H9 (cell line): ENCODE results near the gene MPL. TPM values are rescaled to one million over a fixed set of nuclear protein-coding genes. Genes with fewer than 3 reads are reported as not detected.

ENCODE experiments used
- DNase-seq: peaks from one replicate; pipeline ENCODE4 v3.0.0-alpha.2; 2017
- H2AFZ ChIP-seq: one replicate; pipeline ENCODE4 v1.6.1; 2013; ENCODE audit warnings: mild to moderate bottlenecking, low read length, control low read depth, moderate library complexity
- H2AK5ac ChIP-seq: 2 replicates; pipeline ENCODE4 v1.6.1; 2013; ENCODE audit warnings: low read length, control low read depth, mixed read lengths; ENCODE audit not compliant: insufficient read length
- H2BK120ac ChIP-seq: one replicate; pipeline ENCODE4 v1.6.1; 2013; ENCODE audit warnings: low read depth, mild to moderate bottlenecking, low read length, control low read depth, inconsistent platforms; ENCODE audit not compliant: poor library complexity, severe bottlenecking
- H2BK12ac ChIP-seq: 2 replicates; pipeline ENCODE4 v1.6.1; 2013; ENCODE audit warnings: low read length, control low read depth, mixed read lengths, low read depth; ENCODE audit not compliant: insufficient read length
- H2BK15ac ChIP-seq: 2 replicates; pipeline ENCODE4 v1.6.1; 2013; ENCODE audit warnings: low read depth, low read length, control low read depth
- H2BK20ac ChIP-seq: one replicate; pipeline ENCODE4 v1.6.1; 2013; ENCODE audit warnings: low read depth, mild to moderate bottlenecking, low read length, control low read depth, inconsistent platforms; ENCODE audit not compliant: poor library complexity, severe bottlenecking
- H2BK5ac ChIP-seq: 2 replicates; pipeline ENCODE4 v1.6.1; 2013; ENCODE audit warnings: low read length, control low read depth, mixed read lengths; ENCODE audit not compliant: insufficient read length
- H3K14ac ChIP-seq: 2 replicates; pipeline ENCODE4 v1.6.1; 2013; ENCODE audit warnings: low read length, control low read depth; ENCODE audit not compliant: insufficient read depth
- H3K18ac ChIP-seq: 2 replicates; pipeline ENCODE4 v1.6.1; 2013; ENCODE audit warnings: low read depth, mild to moderate bottlenecking, mixed read lengths, low read length, control low read depth; ENCODE audit not compliant: insufficient read length
- H3K23ac ChIP-seq: 2 replicates; pipeline ENCODE4 v1.6.1; 2013; ENCODE audit warnings: low read length, control low read depth, mixed read lengths, low read depth; ENCODE audit not compliant: insufficient read length
- H3K23me2 ChIP-seq: 2 replicates; pipeline ENCODE4 v1.6.1; 2013; ENCODE audit warnings: low read depth, mild to moderate bottlenecking, mixed read lengths, low read length, control low read depth; ENCODE audit not compliant: insufficient read length, poor library complexity, severe bottlenecking
- H3K27ac ChIP-seq: 2 replicates; pipeline ENCODE4 v1.5.1; 2013; ENCODE audit warnings: low read length, control low read depth, mixed read lengths, low read depth; ENCODE audit not compliant: insufficient read length
- H3K27me3 ChIP-seq: 2 replicates; pipeline ENCODE4 v1.6.1; 2013; ENCODE audit warnings: low read length, control low read depth, inconsistent platforms; ENCODE audit not compliant: insufficient read depth
- H3K4ac ChIP-seq: 2 replicates; pipeline ENCODE4 v1.6.1; 2013; ENCODE audit warnings: low read depth, mild to moderate bottlenecking, control low read depth, inconsistent platforms, low read length, moderate library complexity
- H3K4me1 ChIP-seq: 2 replicates; pipeline ENCODE4 v1.6.1; 2013; ENCODE audit warnings: low read length, control low read depth, inconsistent platforms; ENCODE audit not compliant: insufficient read depth
- H3K4me2 ChIP-seq: 2 replicates; pipeline ENCODE4 v1.6.1; 2013; ENCODE audit warnings: low read length, control low read depth, mixed read lengths; ENCODE audit not compliant: insufficient read length, insufficient read depth
- H3K56ac ChIP-seq: 2 replicates; pipeline ENCODE4 v1.6.1; 2013; ENCODE audit warnings: low read depth, mild to moderate bottlenecking, mixed read lengths, low read length, control low read depth; ENCODE audit not compliant: insufficient read length
- H3K79me1 ChIP-seq: 2 replicates; pipeline ENCODE4 v1.6.1; 2013; ENCODE audit warnings: low read depth, mild to moderate bottlenecking, moderate library complexity, low read length, control low read depth, inconsistent platforms; ENCODE audit not compliant: insufficient read depth, poor library complexity, severe bottlenecking
- H3K79me2 ChIP-seq: 2 replicates; pipeline ENCODE4 v1.6.1; 2013; ENCODE audit warnings: low read length, control low read depth, inconsistent platforms; ENCODE audit not compliant: insufficient read depth
- H3K9ac ChIP-seq: 2 replicates; pipeline ENCODE4 v1.6.1; 2013; ENCODE audit warnings: low read length, control low read depth, mixed read lengths; ENCODE audit not compliant: insufficient read length; ENCODE audit errors: extremely low read depth
- H3K9me3 ChIP-seq: one replicate; pipeline ENCODE4 v1.6.1; 2013; ENCODE audit warnings: low read depth, low read length, inconsistent platforms; ENCODE audit not compliant: control insufficient read depth
- H3T11ph ChIP-seq: one replicate; pipeline ENCODE4 v1.6.1; 2013; ENCODE audit warnings: mild to moderate bottlenecking, low read length, control low read depth, inconsistent platforms
- H4K20me1 ChIP-seq: one replicate; pipeline ENCODE4 v1.6.1; 2013; ENCODE audit not compliant: control insufficient read depth, insufficient read length, insufficient read depth
- H4K5ac ChIP-seq: 2 replicates; pipeline ENCODE4 v1.6.1; 2013; ENCODE audit warnings: low read depth, mild to moderate bottlenecking, mixed read lengths, low read length, control low read depth; ENCODE audit not compliant: insufficient read length
- H4K8ac ChIP-seq: replicated peaks from 2 replicates; pipeline ENCODE4 v1.6.1; 2013; ENCODE audit warnings: low read length, control low read depth, mixed read lengths, low read depth; ENCODE audit not compliant: insufficient read length
- H4K91ac ChIP-seq: 2 replicates; pipeline ENCODE4 v1.6.1; 2013; ENCODE audit warnings: low read depth, mild to moderate bottlenecking, moderate library complexity, mixed read lengths, low read length, control low read depth; ENCODE audit not compliant: insufficient read length
- H3K27ac Mint-ChIP-seq, 3 experiments: 2 replicates in 2 of 3; 3 replicates in 1 of 3; pipeline ENCODE4 v1.8.0; 2020 to 2021; ENCODE audit warnings: mixed read lengths in 3 of 3, mild to moderate bottlenecking in 1 of 3, moderate library complexity in 1 of 3
- H3K27me3 Mint-ChIP-seq: 2 replicates; pipeline ENCODE4 v1.8.0; 2021; ENCODE audit warnings: low read depth, mild to moderate bottlenecking, moderate library complexity, mixed read lengths
- H3K36me3 Mint-ChIP-seq, 3 experiments: 2 replicates in 2 of 3; 3 replicates in 1 of 3; pipeline ENCODE4 v1.8.0; 2020 to 2021; ENCODE audit warnings: low read depth in 3 of 3, mixed read lengths in 3 of 3; ENCODE audit not compliant: insufficient read depth in 1 of 3
- H3K4me1 Mint-ChIP-seq, 2 experiments: 2 replicates each; pipeline ENCODE4 v1.8.0; 2020; ENCODE audit warnings: mixed read lengths in 2 of 2
- H3K4me3 Mint-ChIP-seq, 2 experiments: 2 replicates in 1 of 2; 3 replicates in 1 of 2; pipeline ENCODE4 v1.8.0; 2020 to 2021; ENCODE audit warnings: mild to moderate bottlenecking in 2 of 2, mixed read lengths in 2 of 2, moderate library complexity in 1 of 2
- H3K9me3 Mint-ChIP-seq, 2 experiments: 2 replicates in 1 of 2; 3 replicates in 1 of 2; pipeline ENCODE4 v1.8.0; 2020; ENCODE audit warnings: mild to moderate bottlenecking in 2 of 2, mixed read lengths in 2 of 2, moderate library complexity in 1 of 2
- WGBS: extraction: QIAGEN DNeasy Blood & Tissue Kit; methylation state at CpG from one replicate; pipeline ENCODE4 v1.1.7; 2013; ENCODE audit warnings: missing lambda C conversion rate, low lambda C conversion rate, mixed read lengths; ENCODE audit not compliant: insufficient read length; ENCODE audit errors: extremely low coverage; 5-methylcytosine and 5-hydroxymethylcytosine counted together
- total RNA-seq: library from RNA; stranded (reverse); gene quantifications from 2 replicates; pipeline ENCODE4 v1.2.1, GENCODE V29; 2021
- TF ChIP-seq, protein P1 (sequence below): fragments of 200-600 bp; sonication (generic); conservative IDR thresholded peaks from 3 replicates; pipeline ENCODE4 v1.8.0; 2021; ENCODE audit warnings: antibody characterized with exemption, mild to moderate bottlenecking

MPL gene
- total RNA-seq, 1 experiment from 2014 or later: not detected

DNA sequence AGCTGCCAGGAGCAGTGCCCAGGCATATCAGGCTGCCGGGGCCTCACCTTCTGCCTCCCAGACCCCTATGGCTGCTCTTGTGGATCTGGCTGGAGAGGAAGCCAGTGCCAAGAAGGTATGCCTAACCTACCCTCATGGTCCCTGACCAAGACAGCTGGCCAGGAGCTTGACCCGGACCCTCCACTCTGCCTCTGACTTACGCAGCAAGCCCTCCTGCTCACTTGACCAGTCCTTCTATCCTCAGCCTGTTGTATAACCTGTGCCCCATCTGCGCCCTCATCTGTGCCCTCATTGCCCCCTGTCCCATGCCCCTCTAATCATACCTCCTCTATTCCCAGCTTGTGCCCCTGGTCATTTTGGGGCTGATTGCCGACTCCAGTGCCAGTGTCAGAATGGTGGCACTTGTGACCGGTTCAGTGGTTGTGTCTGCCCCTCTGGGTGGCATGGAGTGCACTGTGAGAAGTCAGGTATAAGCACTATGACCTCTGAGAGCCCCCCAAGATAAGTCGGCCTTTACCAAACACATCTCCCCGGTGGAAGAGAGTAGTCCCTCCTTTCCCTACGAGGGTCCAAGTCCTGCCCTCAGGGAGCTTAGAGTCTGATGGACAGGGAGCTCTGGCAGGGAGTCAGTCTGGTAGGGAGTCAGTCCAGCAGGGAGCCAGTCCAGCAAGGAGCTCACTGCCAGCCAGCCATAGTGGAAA lies 30.0 kb upstream of the MPL start:
- H2BK15ac ChIP-seq: no peak overlapping the region
- no peaks in the 10 kb centered on the region for H3K4me1 ChIP-seq
- no peak overlapping the region for H3K56ac ChIP-seq
- no peaks in the 10 kb centered on the region for H3K9me3 ChIP-seq
- H4K20me1 ChIP-seq: no peaks in the 10 kb centered on the region
- H3K9ac ChIP-seq: no peak overlapping the region
- H4K8ac ChIP-seq: no peak overlapping the region
- no peak overlapping the region for H3K27ac ChIP-seq
- H2BK5ac ChIP-seq: no peak overlapping the region
- Mint-ChIP-seq H3K27me3 (peaks cover 19% of the 10 kb centered on the region), H3K27ac (no peak overlapping the region), H3K4me1 (peaks cover 9% of the 10 kb centered on the region in 2 experiments; a peak in 3 of 4 replicates), H3K36me3 (no peaks in the 10 kb centered on the region; a peak in 1 of 7 replicates), H3K4me3 (no peak overlapping the region), H3K9me3 (no peaks in the 10 kb centered on the region)
- no peak overlapping the region for H3K18ac ChIP-seq
- no peaks in the 10 kb centered on the region for H3K79me1 ChIP-seq
- H3K14ac ChIP-seq: no peak overlapping the region
- H3K79me2 ChIP-seq: no peaks in the 10 kb centered on the region
- H3T11ph ChIP-seq: no peak overlapping the region
- H4K5ac ChIP-seq: no peak overlapping the region
- H3K4ac ChIP-seq: no peak overlapping the region
- no peaks in the 10 kb centered on the region for H3K27me3 ChIP-seq
- H2BK20ac ChIP-seq: no peak overlapping the region
- DNase-seq: no peak
- no peaks in the 10 kb centered on the region for H3K23me2 ChIP-seq
- TF ChIP-seq, protein P1, sequence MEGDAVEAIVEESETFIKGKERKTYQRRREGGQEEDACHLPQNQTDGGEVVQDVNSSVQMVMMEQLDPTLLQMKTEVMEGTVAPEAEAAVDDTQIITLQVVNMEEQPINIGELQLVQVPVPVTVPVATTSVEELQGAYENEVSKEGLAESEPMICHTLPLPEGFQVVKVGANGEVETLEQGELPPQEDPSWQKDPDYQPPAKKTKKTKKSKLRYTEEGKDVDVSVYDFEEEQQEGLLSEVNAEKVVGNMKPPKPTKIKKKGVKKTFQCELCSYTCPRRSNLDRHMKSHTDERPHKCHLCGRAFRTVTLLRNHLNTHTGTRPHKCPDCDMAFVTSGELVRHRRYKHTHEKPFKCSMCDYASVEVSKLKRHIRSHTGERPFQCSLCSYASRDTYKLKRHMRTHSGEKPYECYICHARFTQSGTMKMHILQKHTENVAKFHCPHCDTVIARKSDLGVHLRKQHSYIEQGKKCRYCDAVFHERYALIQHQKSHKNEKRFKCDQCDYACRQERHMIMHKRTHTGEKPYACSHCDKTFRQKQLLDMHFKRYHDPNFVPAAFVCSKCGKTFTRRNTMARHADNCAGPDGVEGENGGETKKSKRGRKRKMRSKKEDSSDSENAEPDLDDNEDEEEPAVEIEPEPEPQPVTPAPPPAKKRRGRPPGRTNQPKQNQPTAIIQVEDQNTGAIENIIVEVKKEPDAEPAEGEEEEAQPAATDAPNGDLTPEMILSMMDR: no peak
- no peak overlapping the region for H2AFZ ChIP-seq
- H3K23ac ChIP-seq: no peak overlapping the region
- H2BK12ac ChIP-seq: no peak overlapping the region
- WGBS: no CpG with 5 or more reads among the region's 9 CpGs
- H2AK5ac ChIP-seq: no peak overlapping the region
- H3K4me2 ChIP-seq: no peak overlapping the region
- H4K91ac ChIP-seq: no peak overlapping the region
- H2BK120ac ChIP-seq: no peak overlapping the region
